IMR-90 (cell line): Measurements from ENCODE around the gene FAM193A.

ENCODE experiments used
- BHLHE40 ChIP-seq: fragments of 150-350 bp; IDR thresholded peaks from 2 replicates; pipeline ENCODE4 v1.6.1; 2016; ENCODE audit warnings: mild to moderate bottlenecking, low read depth, low read length
- CEBPB ChIP-seq: IDR thresholded peaks from 2 replicates; pipeline ENCODE4 v1.6.1; 2012; ENCODE audit warnings: low read depth, low read length, improper control_type of control experiment
- CHD1 ChIP-seq: IDR thresholded peaks from 2 replicates; pipeline ENCODE4 v1.6.1; 2012; ENCODE audit warnings: low read depth, low read length, improper control_type of control experiment
- CTCF ChIP-seq: conservative IDR thresholded peaks from 2 replicates; pipeline ENCODE4 v1.5.1; 2012; ENCODE audit warnings: mild to moderate bottlenecking, low read depth, low read length, improper control_type of control experiment
- FOS ChIP-seq: fragments of 150-350 bp; IDR thresholded peaks from 2 replicates; pipeline ENCODE4 v1.6.1; 2016; ENCODE audit warnings: low read depth, low read length
- MAFK ChIP-seq: IDR thresholded peaks from 2 replicates; pipeline ENCODE4 v1.6.1; 2012; ENCODE audit warnings: low read depth, low read length, improper control_type of control experiment
- MAZ ChIP-seq: IDR thresholded peaks from 2 replicates; pipeline ENCODE4 v1.6.1; 2012; ENCODE audit warnings: low read depth, mild to moderate bottlenecking, low read length, improper control_type of control experiment, moderate library complexity, borderline replicate concordance
- MXI1 ChIP-seq: IDR thresholded peaks from 2 replicates; pipeline ENCODE4 v1.6.1; 2012; ENCODE audit warnings: low read depth, mild to moderate bottlenecking, low read length, moderate library complexity, borderline replicate concordance
- NFE2L2 ChIP-seq: fragments of 150-350 bp; IDR thresholded peaks from 2 replicates; pipeline ENCODE4 v1.6.1; 2016; ENCODE audit warnings: low read depth, mild to moderate bottlenecking, low read length
- POLR2A ChIP-seq: IDR thresholded peaks from 2 replicates; pipeline ENCODE4 v1.6.1; 2012; ENCODE audit warnings: mild to moderate bottlenecking, low read depth, low read length
- RAD21 ChIP-seq: IDR thresholded peaks from 2 replicates; pipeline ENCODE4 v1.6.1; 2012; ENCODE audit warnings: low read length, improper control_type of control experiment
- RCOR1 ChIP-seq: IDR thresholded peaks from 2 replicates; pipeline ENCODE4 v1.6.1; 2012; ENCODE audit warnings: mild to moderate bottlenecking, low read length, improper control_type of control experiment; ENCODE audit not compliant: insufficient replicate concordance
- SMC3 ChIP-seq: fragments of 150-350 bp; IDR thresholded peaks from 2 replicates; pipeline ENCODE4 v1.6.1; 2016; ENCODE audit warnings: low read depth, mild to moderate bottlenecking, antibody characterized with exemption, low read length, moderate library complexity
- USF2 ChIP-seq: fragments of 150-350 bp; IDR thresholded peaks from 2 replicates; pipeline ENCODE4 v1.6.1; 2017; ENCODE audit warnings: mild to moderate bottlenecking, antibody characterized with exemption, low read length, low read depth

GRCh38 chr4:2756691-2757350 lies 220.4 kb downstream of the FAM193A start:
- TF ChIP-seq CTCF (no peak), MXI1 (no peak), BHLHE40 (no peak), POLR2A (no peak), NFE2L2 (no peak), FOS (no peak), CEBPB (no peak), MAZ (no peak), MAFK (no peak), SMC3 (no peak), RAD21 (no peak), USF2 (no peak), CHD1 (no peak), RCOR1 (no peak)
